Measurements from ENCODE around the gene DIP2B.

DNA sequence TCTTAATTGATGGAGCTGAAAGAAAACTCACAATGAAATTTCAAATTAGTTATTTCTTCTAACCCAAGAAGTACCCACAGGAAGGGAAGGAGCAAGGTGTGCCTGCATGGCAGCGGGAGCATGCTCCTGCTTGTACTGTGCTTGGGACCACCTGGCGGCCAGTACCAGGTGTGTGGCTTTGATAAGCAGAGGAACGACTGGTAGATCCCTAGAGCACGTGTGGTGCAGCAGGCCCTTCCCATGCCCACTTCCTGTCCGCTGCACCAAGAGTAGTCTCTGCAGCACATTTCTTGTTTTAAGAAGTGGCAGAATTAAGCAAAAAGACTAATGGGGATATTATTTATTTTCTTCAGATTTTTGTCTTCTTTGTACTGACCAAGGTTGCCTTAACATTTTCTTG, 136.8 kb downstream of the DIP2B start:
- TF ChIP-seq, protein P1, sequence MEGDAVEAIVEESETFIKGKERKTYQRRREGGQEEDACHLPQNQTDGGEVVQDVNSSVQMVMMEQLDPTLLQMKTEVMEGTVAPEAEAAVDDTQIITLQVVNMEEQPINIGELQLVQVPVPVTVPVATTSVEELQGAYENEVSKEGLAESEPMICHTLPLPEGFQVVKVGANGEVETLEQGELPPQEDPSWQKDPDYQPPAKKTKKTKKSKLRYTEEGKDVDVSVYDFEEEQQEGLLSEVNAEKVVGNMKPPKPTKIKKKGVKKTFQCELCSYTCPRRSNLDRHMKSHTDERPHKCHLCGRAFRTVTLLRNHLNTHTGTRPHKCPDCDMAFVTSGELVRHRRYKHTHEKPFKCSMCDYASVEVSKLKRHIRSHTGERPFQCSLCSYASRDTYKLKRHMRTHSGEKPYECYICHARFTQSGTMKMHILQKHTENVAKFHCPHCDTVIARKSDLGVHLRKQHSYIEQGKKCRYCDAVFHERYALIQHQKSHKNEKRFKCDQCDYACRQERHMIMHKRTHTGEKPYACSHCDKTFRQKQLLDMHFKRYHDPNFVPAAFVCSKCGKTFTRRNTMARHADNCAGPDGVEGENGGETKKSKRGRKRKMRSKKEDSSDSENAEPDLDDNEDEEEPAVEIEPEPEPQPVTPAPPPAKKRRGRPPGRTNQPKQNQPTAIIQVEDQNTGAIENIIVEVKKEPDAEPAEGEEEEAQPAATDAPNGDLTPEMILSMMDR (conservative IDR thresholded peaks at IDR 0.05; ENCODE audit: low read length) = 0 out of 2 replicates have a peak, but pooled peaks have one; percentile 15
- no peak for TF ChIP-seq EZH2phosphoT487 (IDR thresholded peaks at IDR 0.05; ENCODE audit: borderline replicate concordance, low read depth, low read length)
